HepG2 (cell line): ENCODE data around the gene ADRA1B. TPM values are rescaled to one million over a fixed set of nuclear protein-coding genes. Genes with fewer than 3 reads are reported as not detected.
A peak's percentile ranks its signal among the peaks of the same experiment; 100 is the strongest.

ENCODE experiments used
- ATAC-seq: fragments of 200-7000 bp; cut with Tn5 transposase; 3 replicates; pipeline ENCODE4 v1.9.1; 2020; ENCODE audit warnings: mild to moderate bottlenecking, moderate library complexity
- BruUV-seq: library from RNA; stranded (reverse); fragments of 400-500 nt; replicated peaks from 2 replicates; lab custom pipeline; 2021; lab: Mats Ljungman, UMichigan
- CTCF ChIA-PET: fragments of 300-600 bp; formaldehyde crosslinking; extraction: SDS; loops from one replicate; lab custom pipeline; 2021; ENCODE audit warnings: low total read pairs, inconsistent platforms, low intra/inter-chr PET ratio; lab: Yijun Ruan, JAX
- POLR2A ChIA-PET: fragments of 350-600 bp; sonication (Branson Sonifier 250); formaldehyde crosslinking; loops from one replicate; lab custom pipeline; 2020; ENCODE audit warnings: antibody characterized with exemption, inconsistent platforms; lab: Yijun Ruan, JAX
- DNase-seq: peaks from one replicate; pipeline ENCODE4 v3.0.0-alpha.2; 2015; ENCODE audit warnings: low spot score
- FAIRE-seq: peaks from 3 replicates; lab custom pipeline; 2011; peaks lifted over from hg19 to GRCh38; lab: Jason Lieb, UNC
- H2AFZ ChIP-seq: one replicate; pipeline ENCODE4 v1.6.1; 2011; ENCODE audit warnings: low read length, inconsistent platforms
- H3K27ac ChIP-seq: fragments of 300-600 bp; 3 replicates; pipeline ENCODE4 v1.8.0; 2011; ENCODE audit warnings: mixed run types, mild to moderate bottlenecking, mixed read lengths, low read length, inconsistent platforms; ENCODE audit not compliant: insufficient read depth; ENCODE audit errors: extremely low read length
- H3K27me3 ChIP-seq, 2 experiments: fragments of 200-600 bp in 1 of 2; 2 replicates in 1 of 2; 3 replicates in 1 of 2; pipeline versions ENCODE4 v1.6.0 to v1.8.0; 2011; ENCODE audit warnings: low read length in 2 of 2, mild to moderate bottlenecking in 2 of 2, moderate library complexity in 2 of 2, inconsistent platforms in 1 of 2; ENCODE audit not compliant: insufficient read depth in 2 of 2, control insufficient read depth in 1 of 2
- H3K36me3 ChIP-seq, 2 experiments: fragments of 200-600 bp in 1 of 2; replicated peaks in 1 of 2; 2 replicates in 1 of 2; 3 replicates in 1 of 2; pipeline versions ENCODE4 v1.5.1 to v1.8.0; 2011; ENCODE audit warnings: low read length in 2 of 2, inconsistent platforms in 1 of 2; ENCODE audit not compliant: insufficient read depth in 2 of 2, control insufficient read depth in 1 of 2
- H3K4me1 ChIP-seq: 2 replicates; pipeline ENCODE4 v1.5.1; 2012; ENCODE audit warnings: low read length, inconsistent platforms; ENCODE audit not compliant: insufficient read depth
- H3K4me2 ChIP-seq: 2 replicates; pipeline ENCODE4 v1.6.0; 2011; ENCODE audit warnings: low read depth, low read length, inconsistent platforms
- H3K4me3 ChIP-seq, 3 experiments: fragments of 200-600 bp in 1 of 3; sonication (generic), shearing (Covaris generic) in 1 of 3; replicated peaks in 1 of 3; 2 replicates each; pipeline ENCODE4 v1.5.1; 2011 to 2016; ENCODE audit warnings: low read length in 3 of 3, inconsistent platforms in 2 of 3, low read depth in 2 of 3, mild to moderate bottlenecking in 2 of 3, control low read depth in 1 of 3, mixed read lengths in 1 of 3; ENCODE audit not compliant: insufficient read depth in 1 of 3
- H3K79me2 ChIP-seq: one replicate; pipeline ENCODE4 v1.6.1; 2011; ENCODE audit warnings: low read length, inconsistent platforms; ENCODE audit not compliant: insufficient read depth
- H3K9ac ChIP-seq: 2 replicates; pipeline ENCODE4 v1.6.0; 2011; ENCODE audit warnings: mild to moderate bottlenecking, low read depth, low read length, inconsistent platforms; ENCODE audit not compliant: insufficient read depth
- H3K9me3 ChIP-seq: 2 replicates; pipeline ENCODE4 v1.5.1; 2012; ENCODE audit warnings: mild to moderate bottlenecking, low read length
- H4K20me1 ChIP-seq: 2 replicates; pipeline ENCODE4 v1.6.0; 2011; ENCODE audit warnings: inconsistent platforms, mild to moderate bottlenecking, low read length, moderate library complexity; ENCODE audit not compliant: insufficient read depth
- ARHGAP35 ChIP-seq: sonication (generic); formaldehyde crosslinking; IDR thresholded peaks from 2 replicates; pipeline ENCODE4 v1.9.0; 2022; ENCODE audit warnings: mild to moderate bottlenecking, inconsistent platforms, moderate library complexity, missing genetic modification reagents, borderline replicate concordance
- CHCHD3 ChIP-seq: sonication (generic); formaldehyde crosslinking; IDR thresholded peaks from 2 replicates; pipeline ENCODE4 v1.8.0; 2022; ENCODE audit warnings: mild to moderate bottlenecking, missing genetic modification reagents, moderate library complexity
- CHD2 ChIP-seq: IDR thresholded peaks from 2 replicates; pipeline ENCODE4 v1.6.1; 2011; ENCODE audit warnings: low read depth, low read length, improper control_type of control experiment
- GLMP ChIP-seq: sonication (generic); formaldehyde crosslinking; IDR thresholded peaks from 2 replicates; pipeline ENCODE4 v1.9.0; 2021; ENCODE audit warnings: missing genetic modification reagents, mild to moderate bottlenecking, borderline replicate concordance
- IRF9 ChIP-seq: sonication (generic); formaldehyde crosslinking; IDR thresholded peaks from 2 replicates; pipeline ENCODE4 v1.8.0; 2022; ENCODE audit warnings: missing genetic modification reagents, mild to moderate bottlenecking, borderline replicate concordance
- KAT2B ChIP-seq: fragments of 150-350 bp; IDR thresholded peaks from 2 replicates; pipeline ENCODE4 v1.6.1; 2014; ENCODE audit warnings: low read depth, low read length, borderline replicate concordance
- KDM5A ChIP-seq: fragments of 200-600 bp; sonication (generic); IDR thresholded peaks from 2 replicates; pipeline ENCODE4 v1.7.0; 2018; ENCODE audit warnings: antibody characterized with exemption, mild to moderate bottlenecking, low read length, borderline replicate concordance
- NFE2L2 ChIP-seq: fragments of 150-350 bp; IDR thresholded peaks from 2 replicates; pipeline ENCODE4 v1.6.1; 2014; ENCODE audit warnings: low read length
- NR2C2 ChIP-seq: sonication (generic); formaldehyde crosslinking; IDR thresholded peaks from 2 replicates; pipeline ENCODE4 v1.4.0; 2020; ENCODE audit warnings: missing genetic modification reagents, mild to moderate bottlenecking, moderate library complexity, borderline replicate concordance
- POLR2G ChIP-seq: fragments of 200-400 bp; formaldehyde crosslinking; IDR thresholded peaks from 2 replicates; pipeline ENCODE4 v1.6.1; 2018; ENCODE audit warnings: mild to moderate bottlenecking, low read depth, low read length, moderate library complexity
- RAD21 ChIP-seq: fragments of 450-650 bp; formaldehyde crosslinking; IDR thresholded peaks from 2 replicates; pipeline ENCODE4 v1.5.0; 2020; ENCODE audit warnings: mild to moderate bottlenecking
- SMC3 ChIP-seq: IDR thresholded peaks from 2 replicates; pipeline ENCODE4 v1.6.1; 2011; ENCODE audit warnings: low read length, improper control_type of control experiment
- SNAPC2 ChIP-seq: sonication (generic); formaldehyde crosslinking; IDR thresholded peaks from 2 replicates; pipeline ENCODE4 v1.8.1; 2022; ENCODE audit warnings: mild to moderate bottlenecking, missing genetic modification reagents
- STAG1 ChIP-seq: sonication (generic); formaldehyde crosslinking; IDR thresholded peaks from 2 replicates; pipeline ENCODE4 v1.4.0; 2020; ENCODE audit warnings: missing genetic modification reagents
- TSC22D2 ChIP-seq: sonication (generic); formaldehyde crosslinking; IDR thresholded peaks from 2 replicates; pipeline ENCODE4 v1.5.1; 2020; ENCODE audit warnings: missing genetic modification reagents, mild to moderate bottlenecking, borderline replicate concordance
- ZNF235 ChIP-seq: sonication (generic); formaldehyde crosslinking; IDR thresholded peaks from 2 replicates; pipeline ENCODE4 v1.8.1; 2023; ENCODE audit warnings: mild to moderate bottlenecking, missing genetic modification reagents, borderline replicate concordance
- ZNF335 ChIP-seq: sonication (generic); formaldehyde crosslinking; IDR thresholded peaks from 2 replicates; pipeline ENCODE4 v1.4.0; 2020; ENCODE audit warnings: missing genetic modification reagents
- ZNF44 ChIP-seq: sonication (generic); formaldehyde crosslinking; IDR thresholded peaks from 2 replicates; pipeline ENCODE4 v1.5.1; 2020; ENCODE audit warnings: mild to moderate bottlenecking, missing genetic modification reagents
- ZNF562 ChIP-seq: sonication (generic); formaldehyde crosslinking; IDR thresholded peaks from 2 replicates; pipeline ENCODE4 v1.8.0; 2022; ENCODE audit warnings: missing genetic modification reagents, borderline replicate concordance
- WGBS: methylation state at CpG from one replicate; pipeline ENCODE4 v1.1.6; 2017; ENCODE audit warnings: low lambda C conversion rate; 5-methylcytosine and 5-hydroxymethylcytosine counted together
- in situ Hi-C: cut with HindIII; loops from 2 replicates; pipeline ENCODE4 v1.10.0; 2017; ENCODE audit warnings: low pct_unique_long_range_greater_than_20kb; ENCODE audit not compliant: extremely low pct_ligation_motif_present
- intact Hi-C: fragments of 100-400 bp; cut with micrococcal nuclease; formaldehyde crosslinking; loops from one replicate; pipeline ENCODE4 v1.10.0; 2022; ENCODE audit not compliant: unreplicated experiment
- polyA plus RNA-seq, 8 experiments: library from polyadenylated mRNA; depleted of rRNA in 3 of 8; stranded (reverse) in 7 of 8; unstranded in 1 of 8; fragments of >200 nt; fragmentation: Illumina TruSeq in 4 of 8; extraction: Trizol in 4 of 8; gene quantifications; 2 replicates each; pipeline versions ENCODE4 v1.2.1 to v1.2.3, GENCODE V29; 2011 to 2016; ENCODE audit warnings: low read depth in 4 of 8, missing spikeins in 1 of 8, mixed read lengths in 1 of 8; ENCODE audit not compliant: insufficient read depth in 1 of 8
- total RNA-seq, 5 experiments: library from RNA; depleted of rRNA; stranded (reverse); fragments of >200 nt; fragmentation: Illumina TruSeq; extraction: Trizol; gene quantifications; 2 replicates each; pipeline ENCODE4 v1.2.3, GENCODE V29; 2016; ENCODE audit warnings: low read depth in 1 of 5
- TF ChIP-seq, protein P1 (sequence below): sonication (generic); formaldehyde crosslinking; IDR thresholded peaks from 2 replicates; pipeline ENCODE4 v1.8.0; 2022; ENCODE audit warnings: mild to moderate bottlenecking, missing genetic modification reagents, borderline replicate concordance

ADRA1B gene
- total and polyA plus RNA-seq, 2 of the 13 experiments (the other 11 are each of a cell fraction or from before 2014, with no cell fraction given), result not detected

DNA sequence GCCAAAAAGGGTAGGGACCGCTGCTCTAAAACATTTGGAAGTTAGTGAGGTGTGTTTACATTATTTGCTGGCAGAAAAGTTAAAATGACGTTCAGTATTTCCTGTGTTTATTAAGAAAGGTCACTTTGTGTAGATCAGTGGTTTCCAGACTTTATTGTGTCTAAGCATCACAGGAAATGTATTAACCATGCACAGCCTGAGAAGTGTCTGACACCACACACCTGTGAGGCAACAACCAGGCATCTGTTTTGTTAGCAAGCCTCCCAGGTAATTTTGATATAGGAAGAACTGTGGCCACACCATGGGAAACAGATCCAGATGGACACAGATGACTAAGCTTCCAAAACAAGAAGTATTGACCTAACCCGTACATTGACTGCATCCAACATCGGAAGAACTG is 104.7 kb downstream of the ADRA1B start:
- no peak overlapping the region for H3K27ac ChIP-seq

GRCh38 chr5:160021831-160022446 is 105.7 kb downstream of the ADRA1B start:
- peak; percentile 80 for FAIRE-seq
- ATAC-seq, result peak; percentile 94
- peak; percentile 61 for DNase-seq
- TF ChIP-seq IRF9 (no peak), POLR2G (no peak), STAG1 (peak; percentile 67), KAT2B (no peak), ARHGAP35 (CRISPR knock-in tag) (no peak), GLMP (no peak), TSC22D2 (CRISPR knock-in tag) (no peak), SMC3 (peak; percentile 46; the same call in 1 of the 2 replicates)
- TF ChIP-seq, protein P1, sequence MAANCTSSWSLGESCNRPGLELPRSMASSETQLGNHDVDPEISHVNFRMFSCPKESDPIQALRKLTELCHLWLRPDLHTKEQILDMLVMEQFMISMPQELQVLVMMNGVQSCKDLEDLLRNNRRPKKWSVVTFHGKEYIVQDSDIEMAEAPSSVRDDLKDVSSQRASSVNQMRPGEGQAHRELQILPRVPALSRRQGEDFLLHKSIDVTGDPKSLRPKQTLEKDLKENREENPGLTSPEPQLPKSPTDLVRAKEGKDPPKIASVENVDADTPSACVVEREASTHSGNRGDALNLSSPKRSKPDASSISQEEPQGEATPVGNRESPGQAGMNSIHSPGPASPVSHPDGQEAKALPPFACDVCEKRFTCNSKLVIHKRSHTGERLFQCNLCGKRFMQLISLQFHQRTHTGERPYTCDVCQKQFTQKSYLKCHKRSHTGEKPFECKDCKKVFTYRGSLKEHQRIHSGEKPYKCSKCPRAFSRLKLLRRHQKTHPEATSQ, result no peak

More for the DNA sequence above, 104.7 kb downstream of the ADRA1B start:
- ChIA-PET POLR2A (no interaction called here), CTCF (interaction anchor here (0.7 to 1.5 kb wide), 2 partner anchors 178 to 370 kb away, joined by 3 read pairs; no protein-coding TSS in a partner anchor)
- 95% methylated on average over 4 of the region's 4 CpGs for WGBS
- Histone ChIP-seq H3K36me3 (peaks cover 3 to 12% of the 10 kb centered on the region in 2 experiments; a peak in 4 of 5 replicates), H3K27me3 (no peaks in the 10 kb centered on the region), H4K20me1 (no peaks in the 10 kb centered on the region), H3K9me3 (no peaks in the 10 kb centered on the region), H3K4me1 (no peaks in the 10 kb centered on the region), H3K4me2 (no peak overlapping the region), H3K79me2 (no peaks in the 10 kb centered on the region), H2AFZ (no peak overlapping the region), H3K9ac (no peak overlapping the region), H3K4me3 (no peak overlapping the region)
- ATAC-seq (no peak), FAIRE-seq (no peak), DNase-seq (no peak)
- in situ Hi-C loops (no loop called here), intact Hi-C loops (loop anchor here (5.0 kb wide), 2 partner anchors 176 to 326 kb away; no protein-coding TSS in a partner anchor)
- TF ChIP-seq CHCHD3 (CRISPR knock-in tag) (no peak), ZNF335 (CRISPR knock-in tag) (no peak), POLR2G (no peak), ZNF235 (CRISPR knock-in tag) (no peak), SNAPC2 (CRISPR knock-in tag) (no peak), RAD21 (CRISPR knock-in tag) (no peak), CHD2 (no peak), KDM5A (no peak), ZNF44 (CRISPR knock-in tag) (no peak), NR2C2 (no peak), ZNF562 (CRISPR knock-in tag) (no peak), NFE2L2 (no peak)
- BruUV-seq, result no TSS peak

More at GRCh38 chr5:160021831-160022446, 105.7 kb downstream of the ADRA1B start:
- H3K27me3 ChIP-seq, result no peaks in the 10 kb centered on the region
- no peaks in the 10 kb centered on the region for H3K4me1 ChIP-seq
- H3K9ac ChIP-seq, result no peak overlapping the region
- H4K20me1 ChIP-seq, result no peaks in the 10 kb centered on the region
- CTCF ChIA-PET, result interaction anchor here (0.7 to 1.5 kb wide), 3 partner anchors 177 to 369 kb away, joined by 3 to 6 read pairs (median 3); no protein-coding TSS in a partner anchor
- peaks cover 3 to 9% of the 10 kb centered on the region in 2 experiments; a peak in 3 of 5 replicates for H3K36me3 ChIP-seq
- POLR2A ChIA-PET, result interaction anchor here (1.0 to 1.2 kb wide), 2 partner anchors 13 to 97 kb away, joined by 3 to 4 read pairs; partner anchors contain the start of genes PWWP2A and TTC1
- H2AFZ ChIP-seq, result no peak overlapping the region
- in situ Hi-C loops (no loop called here), intact Hi-C loops (loop anchor here (1.0 to 5.0 kb wide), 3 partner anchors 175 to 369 kb away; no protein-coding TSS in a partner anchor)
- H3K27ac ChIP-seq, result no peak overlapping the region
- BruUV-seq, result no TSS peak
- H3K79me2 ChIP-seq, result no peaks in the 10 kb centered on the region
- no peak overlapping the region for H3K4me3 ChIP-seq
- WGBS, result 28% methylated on average over 3 of the region's 3 CpGs
- H3K4me2 ChIP-seq, result no peak overlapping the region
- H3K9me3 ChIP-seq, result no peaks in the 10 kb centered on the region
